Right lobe of liver (tissue), 6 donors: Measurements from ENCODE around the gene CA5A. TPM values are rescaled to one million over a fixed set of nuclear protein-coding genes. Genes with fewer than 3 reads are reported as not detected.
"Not testable (repeated sequence)": the region's sequence is repeated elsewhere in the genome, so short reads cannot be mapped to it uniquely, and the experiment has no call there.

Experiments used
- ATAC-seq, 4 donors: fragments of 200-7000 bp; cut with Tn5 transposase; one replicate each; pipeline ENCODE4 v1.9.1; 2020; ENCODE audit warnings: mild to moderate bottlenecking in 4 of 4, moderate library complexity in 4 of 4
- DNase-seq, 3 donors: peaks; one replicate each; pipeline ENCODE4 v3.0.0-alpha.2; 2020
- H3K27ac ChIP-seq, 3 donors: fragments of 200-600 bp; one replicate each; pipeline ENCODE4 v1.8.0; 2022
- H3K27me3 ChIP-seq, 2 donors: fragments of 200-600 bp; one replicate each; pipeline ENCODE4 v1.8.0; 2022
- H3K36me3 ChIP-seq, 4 donors: fragments of 200-600 bp; sonication (generic) in 1 of 4; one replicate each; pipeline versions ENCODE4 v1.5.1 to v1.8.0; 2017 to 2022; ENCODE audit warnings: control low read depth in 1 of 4
- H3K4me1 ChIP-seq, 4 donors: fragments of 200-600 bp; sonication (generic) in 1 of 4; one replicate each; pipeline versions ENCODE4 v1.5.1 to v1.8.0; 2017 to 2022; ENCODE audit warnings: control low read depth in 1 of 4
- H3K4me3 ChIP-seq, 3 donors: fragments of 200-600 bp; one replicate each; pipeline ENCODE4 v1.8.0; 2022
- H3K9me3 ChIP-seq, 4 donors: fragments of 200-600 bp; sonication (generic) in 1 of 4; one replicate each; pipeline versions ENCODE4 v1.5.1 to v1.8.0; 2017 to 2022; ENCODE audit warnings: control low read depth in 1 of 4
- POLR2A ChIP-seq: fragments of 450-650 bp; IDR thresholded peaks from one replicate; pipeline ENCODE4 v1.6.1; 2017; ENCODE audit warnings: antibody characterized with exemption, mild to moderate bottlenecking
- WGBS: methylation state at CpG from one replicate; pipeline ENCODE4 v1.1.6; 2018; ENCODE audit warnings: low coverage, low lambda C conversion rate; ENCODE audit not compliant: insufficient coverage; ENCODE audit errors: missing lambda C conversion rate; 5-methylcytosine and 5-hydroxymethylcytosine counted together
- intact Hi-C, 2 donors: fragments of 100-400 bp; cut with DNase I; formaldehyde crosslinking; loops; one replicate each; pipeline versions ENCODE4 v1.11.2 to v1.14.1; 2022
- total RNA-seq, 6 experiments: library from RNA; depleted of rRNA in 2 of 6; stranded (reverse); fragments of >200 nt in 2 of 6; fragmentation: NEBNext Ultra II Directional in 3 of 6; extraction: Animal tissue kit (Norgen Biotek cat#: 25700) in 3 of 6; gene quantifications; one replicate each; pipeline versions ENCODE4 v1.1.0 to v1.2.4, GENCODE V29; 2016 to 2023
- TF ChIP-seq, protein P1 (sequence below), 4 donors: fragments of 200-600 bp in 3 of 4; fragments of 450-650 bp in 1 of 4; IDR thresholded peaks; one replicate each; pipeline versions ENCODE4 v1.5.1 to v1.8.0; 2016 to 2022; ENCODE audit warnings: antibody characterized with exemption in 4 of 4, mild to moderate bottlenecking in 2 of 4
- donor health status: DM: no; HTN: yes; CAD: no.
- donor health status: DM: no; HTN: no; CAD: no.
- donor health status: DM: no; HTN: no; CAD: no.
- donor health status: DM: no; HTN: yes; CAD: no.
- donor health status: DM: no; HTN: yes; CAD: no.

The CA5A gene
- total RNA-seq, 6 experiments from 2014 or later, result 26.5 to 59.6 (median 30.2) TPM

DNA sequence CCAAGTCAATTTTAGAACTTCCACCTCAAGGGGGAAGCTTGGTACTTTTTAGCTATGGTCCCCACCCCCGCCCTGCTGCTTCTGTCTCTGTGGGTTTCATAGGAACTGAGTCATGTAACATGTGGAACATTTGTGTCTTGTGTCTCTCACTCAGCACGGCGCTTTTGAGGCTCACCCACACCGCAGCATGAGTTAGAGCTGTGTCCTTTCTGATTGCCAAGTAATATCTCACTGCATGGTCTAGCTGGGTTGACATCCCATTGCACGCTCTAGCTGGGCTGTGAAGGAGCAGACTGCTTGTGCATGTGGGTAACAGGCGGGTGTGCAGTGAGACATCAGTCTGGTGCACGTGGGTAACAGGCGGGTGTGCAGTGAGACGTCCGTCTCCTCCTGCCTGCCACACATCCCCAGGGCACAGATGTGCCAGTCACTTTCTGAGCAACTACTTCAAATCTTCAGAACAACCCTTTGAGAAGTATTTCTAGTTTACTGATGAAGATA is 40.6 kb downstream of the CA5A start:
- H3K27me3 ChIP-seq, result no peaks in the 10 kb centered on the region
- H3K27ac ChIP-seq, result no peak overlapping the region
- 62% methylated on average over 9 of the region's 10 CpGs for WGBS
- DNase-seq (no peak), ATAC-seq (peak; percentile 8 to 46 (median 21))
- H3K4me1 ChIP-seq, result peaks cover 0 to 10% (median 0%) of the 10 kb centered on the region in 4 donors
- no peaks in the 10 kb centered on the region for H3K9me3 ChIP-seq
- TF ChIP-seq POLR2A, result no peak
- TF ChIP-seq, protein P1, sequence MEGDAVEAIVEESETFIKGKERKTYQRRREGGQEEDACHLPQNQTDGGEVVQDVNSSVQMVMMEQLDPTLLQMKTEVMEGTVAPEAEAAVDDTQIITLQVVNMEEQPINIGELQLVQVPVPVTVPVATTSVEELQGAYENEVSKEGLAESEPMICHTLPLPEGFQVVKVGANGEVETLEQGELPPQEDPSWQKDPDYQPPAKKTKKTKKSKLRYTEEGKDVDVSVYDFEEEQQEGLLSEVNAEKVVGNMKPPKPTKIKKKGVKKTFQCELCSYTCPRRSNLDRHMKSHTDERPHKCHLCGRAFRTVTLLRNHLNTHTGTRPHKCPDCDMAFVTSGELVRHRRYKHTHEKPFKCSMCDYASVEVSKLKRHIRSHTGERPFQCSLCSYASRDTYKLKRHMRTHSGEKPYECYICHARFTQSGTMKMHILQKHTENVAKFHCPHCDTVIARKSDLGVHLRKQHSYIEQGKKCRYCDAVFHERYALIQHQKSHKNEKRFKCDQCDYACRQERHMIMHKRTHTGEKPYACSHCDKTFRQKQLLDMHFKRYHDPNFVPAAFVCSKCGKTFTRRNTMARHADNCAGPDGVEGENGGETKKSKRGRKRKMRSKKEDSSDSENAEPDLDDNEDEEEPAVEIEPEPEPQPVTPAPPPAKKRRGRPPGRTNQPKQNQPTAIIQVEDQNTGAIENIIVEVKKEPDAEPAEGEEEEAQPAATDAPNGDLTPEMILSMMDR (IDR thresholded peaks at IDR 0.05), result no peak
- H3K36me3 ChIP-seq, result peaks cover 0 to 7% (median 0%) of the 10 kb centered on the region in 4 donors
- H3K4me3 ChIP-seq, result no peak overlapping the region
- intact Hi-C loops, result no loop called here

DNA sequence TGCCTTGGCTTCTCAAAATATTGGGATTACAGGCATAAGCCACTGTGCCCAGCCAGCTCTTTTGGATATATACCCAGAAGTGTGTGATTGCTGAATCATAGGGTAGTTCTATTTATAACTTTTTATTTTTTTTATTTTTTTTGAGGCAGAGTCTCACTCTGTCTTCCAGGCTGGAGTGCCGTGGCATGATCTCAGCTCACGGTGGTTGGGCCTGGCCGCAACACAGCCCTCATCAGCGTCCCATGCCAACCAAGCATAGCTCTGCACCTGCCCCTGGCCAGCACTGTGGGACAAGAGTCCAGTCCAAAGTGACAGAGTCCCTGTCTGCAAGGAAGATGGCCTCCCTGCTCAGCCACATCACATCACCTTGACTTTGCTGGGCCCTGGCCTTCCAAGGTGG is 42.3 kb downstream of the CA5A start:
- ATAC-seq (peak; percentile 63 to 91 (median 77)), DNase-seq (peak in 2 of 3 donors; percentile 73 to 83)
- H3K4me3 ChIP-seq, intact Hi-C loops, H3K4me1 ChIP-seq, H3K36me3 ChIP-seq, H3K9me3 ChIP-seq, H3K27me3 ChIP-seq: not testable (repeated sequence)
- H3K27ac ChIP-seq, result peak overlapping the region in 1 of 3 donors; percentile 43
- 19% methylated on average over 4 of the region's 4 CpGs for WGBS

DNA sequence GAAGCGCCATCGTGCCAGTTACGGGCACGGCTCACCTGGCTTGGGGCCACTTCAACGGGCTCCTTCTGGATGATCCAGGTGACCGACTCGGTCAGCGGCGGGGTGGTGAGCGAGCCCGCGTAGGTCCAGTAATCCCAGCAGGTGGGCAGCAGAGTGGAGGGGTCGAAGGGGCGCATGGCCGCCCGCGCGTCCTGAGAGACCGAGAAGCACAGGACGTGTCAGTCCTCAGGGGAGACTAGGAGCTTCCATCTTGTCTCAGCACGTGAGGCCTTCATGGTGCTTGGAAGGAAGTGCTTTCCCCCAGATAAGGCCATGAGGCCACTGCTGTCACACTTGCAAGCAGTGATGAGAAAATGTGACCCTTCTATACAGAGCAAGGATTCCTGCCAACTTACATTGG is 44.6 kb downstream of the CA5A start:
- Histone ChIP-seq H3K27ac (no peak overlapping the region), H3K4me3 (no peak overlapping the region), H3K9me3 (no peaks in the 10 kb centered on the region), H3K4me1 (peaks cover 0 to 10% (median 0%) of the 10 kb centered on the region in 4 donors), H3K36me3 (peaks cover 0 to 5% (median 0%) of the 10 kb centered on the region in 4 donors), H3K27me3 (no peaks in the 10 kb centered on the region)
- intact Hi-C loops, result no loop called here
- ATAC-seq (no peak), DNase-seq (no peak)
- WGBS, result no CpG with 5 or more reads among the region's 21 CpGs
- TF ChIP-seq, protein P1 (IDR thresholded peaks at IDR 0.05), result no peak
- TF ChIP-seq POLR2A, result no peak

DNA sequence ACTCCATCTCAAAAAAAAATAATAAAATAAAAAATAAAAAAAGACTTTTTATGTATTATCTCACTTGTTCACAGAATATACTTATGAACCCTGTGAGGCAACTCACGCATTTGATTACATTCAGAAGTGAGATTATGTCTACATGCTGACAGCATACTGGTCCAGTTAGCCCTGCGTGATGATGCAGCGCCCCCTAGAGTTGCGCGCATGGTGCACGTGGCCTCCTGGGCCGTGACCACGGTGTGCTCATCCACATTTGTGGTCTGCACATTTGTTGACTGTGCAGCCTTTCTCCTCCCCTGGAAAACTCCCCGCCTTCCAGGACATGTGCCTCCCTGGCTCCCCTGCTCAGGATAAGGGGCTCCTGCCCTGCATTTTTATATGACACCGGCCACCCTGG is 46.6 kb downstream of the CA5A start:
- H3K27me3 ChIP-seq, H3K36me3 ChIP-seq, DNase-seq, intact Hi-C loops, H3K9me3 ChIP-seq, H3K4me3 ChIP-seq, H3K27ac ChIP-seq, ATAC-seq: not testable (repeated sequence)
- H3K4me1 ChIP-seq, result peaks cover 0 to 20% (median 0%) of the 10 kb centered on the region in 4 donors
- 93% methylated on average over 10 of the region's 10 CpGs for WGBS

DNA sequence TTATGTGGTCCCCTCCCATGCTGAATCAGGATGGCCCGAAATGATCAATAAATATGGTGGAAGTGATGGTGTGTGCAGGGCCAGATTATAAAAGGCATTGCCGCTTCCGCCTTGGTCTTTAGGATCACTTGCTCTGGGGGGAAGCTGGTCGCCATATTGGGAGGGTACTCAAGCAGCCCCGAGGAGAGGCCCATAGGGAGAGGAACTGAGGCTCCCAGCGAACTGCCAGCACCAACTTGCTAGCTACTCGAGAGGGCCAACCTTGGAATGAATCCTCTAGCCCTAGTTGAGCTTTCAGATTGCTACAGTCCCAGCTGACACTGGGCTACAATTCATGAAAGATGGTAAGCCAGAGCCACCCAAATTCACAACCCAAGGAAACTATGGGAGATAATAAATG is 48.0 kb downstream of the CA5A start:
- H3K36me3 ChIP-seq, ATAC-seq, H3K9me3 ChIP-seq, H3K27ac ChIP-seq, DNase-seq, H3K4me3 ChIP-seq, intact Hi-C loops, H3K27me3 ChIP-seq: not testable (repeated sequence)
- 62% methylated on average over 3 of the region's 7 CpGs for WGBS
- H3K4me1 ChIP-seq, result peaks cover 0 to 15% (median 0%) of the 10 kb centered on the region in 4 donors

DNA sequence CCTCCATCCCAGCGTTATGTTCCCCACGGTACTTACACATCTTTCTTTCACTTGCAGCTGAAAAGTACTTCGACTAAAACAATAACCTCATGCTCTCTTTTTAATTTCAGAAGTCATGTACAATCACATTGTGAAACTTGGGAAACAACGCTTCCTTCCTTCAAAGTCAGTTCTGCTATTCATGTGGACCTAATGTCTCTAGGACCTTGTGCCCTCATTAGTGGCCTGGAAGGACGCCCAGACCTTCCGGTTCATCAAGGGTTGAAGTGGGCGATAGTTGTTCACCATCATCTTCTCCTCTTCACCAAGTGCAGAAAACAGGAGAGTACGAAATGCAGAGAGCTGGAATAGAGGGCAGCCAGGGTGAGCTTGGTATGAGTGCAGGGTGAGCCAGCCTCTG is 48.4 kb downstream of the CA5A start:
- H3K9me3 ChIP-seq, H3K27me3 ChIP-seq, H3K36me3 ChIP-seq, intact Hi-C loops, H3K4me3 ChIP-seq, H3K27ac ChIP-seq, DNase-seq: not testable (repeated sequence)
- peak; percentile 15 to 36 (median 24) for ATAC-seq
- WGBS, result 72% methylated on average over 8 of the region's 8 CpGs
- peaks cover 0 to 15% (median 0%) of the 10 kb centered on the region in 4 donors for H3K4me1 ChIP-seq

DNA sequence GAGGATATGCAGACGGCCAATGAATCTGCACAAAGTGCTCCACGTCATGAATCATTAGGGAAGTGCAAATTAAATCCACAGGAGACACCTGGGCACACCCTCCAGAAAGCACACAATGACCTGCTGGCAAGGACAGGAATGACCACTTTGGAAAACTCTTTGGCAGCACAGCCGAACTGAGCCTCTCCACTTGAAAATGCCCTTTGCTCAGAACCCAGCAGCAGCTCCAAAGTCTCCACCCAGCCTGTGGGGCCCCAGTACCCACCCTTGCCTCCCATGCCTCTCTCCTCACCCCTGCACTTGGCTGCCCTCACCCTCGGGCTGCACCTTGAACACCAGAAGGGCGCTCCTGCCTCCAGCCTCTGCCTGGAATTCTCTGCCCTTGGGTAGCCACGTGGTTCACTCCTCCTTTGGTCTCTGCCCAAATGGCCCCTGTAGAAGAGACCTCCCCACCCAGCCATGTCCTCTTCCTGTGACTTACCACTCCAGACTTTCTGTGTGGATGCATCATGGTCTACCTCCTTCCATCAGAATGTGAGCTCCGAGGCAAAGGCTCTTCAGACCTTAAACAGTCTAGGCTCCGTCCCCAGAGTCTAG is 50.9 kb downstream of the CA5A start:
- H3K4me3 ChIP-seq, H3K27me3 ChIP-seq, intact Hi-C loops, H3K9me3 ChIP-seq, H3K36me3 ChIP-seq: not testable (repeated sequence)
- H3K4me1 ChIP-seq, result peaks cover 0 to 15% (median 0%) of the 10 kb centered on the region in 4 donors
- ATAC-seq, result peak; percentile 62 to 77 (median 72)
- H3K27ac ChIP-seq, result peak overlapping the region in 1 of 3 donors; percentile 19
- DNase-seq, result peak in 1 of 3 donors; percentile 56
- 61% methylated on average over 6 of the region's 8 CpGs for WGBS
